NCI-H2171 treated with DMSO at 0.1 percent for 48 hours (cell line): ENCODE results near the gene LAMC2.
"Not testable (repeated sequence)": the region's sequence is repeated elsewhere in the genome, so short reads cannot be mapped to it uniquely, and the experiment has no call there.

Source experiments
- DNase-seq: peaks from one replicate; lab custom pipeline; 2025; lab: John Stamatoyannopoulos, UW

Gene LAMC2

DNA sequence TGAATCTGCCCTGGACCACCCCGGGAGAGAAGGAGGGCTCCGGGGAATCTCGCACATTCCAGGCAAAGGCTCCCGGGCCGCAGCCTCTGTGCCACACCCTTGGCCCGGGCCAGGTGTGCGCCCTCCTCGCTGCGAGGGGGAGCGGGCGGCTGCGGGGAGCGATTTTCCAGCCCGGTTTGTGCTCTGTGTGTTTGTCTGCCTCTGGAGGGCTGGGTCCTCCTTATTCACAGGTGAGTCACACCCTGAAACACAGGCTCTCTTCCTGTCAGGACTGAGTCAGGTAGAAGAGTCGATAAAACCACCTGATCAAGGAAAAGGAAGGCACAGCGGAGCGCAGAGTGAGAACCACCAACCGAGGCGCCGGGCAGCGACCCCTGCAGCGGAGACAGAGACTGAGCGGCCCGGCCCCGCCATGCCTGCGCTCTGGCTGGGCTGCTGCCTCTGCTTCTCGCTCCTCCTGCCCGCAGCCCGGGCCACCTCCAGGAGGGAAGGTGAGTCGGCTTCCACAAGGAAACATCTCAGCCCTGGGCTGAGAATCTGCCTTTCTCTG, at the start of gene LAMC2:
TSS of gene LAMC2 (plus strand) at position 324 of the 550 bp plus-strand sequence. CDS start at position 413, 89 bp downstream.
- peak; percentile 63 for DNase-seq

- no peak for DNase-seq
Measured at GRCh38 chr1:183137782-183138181, 48.3 kb upstream of the LAMC2 start.

DNA sequence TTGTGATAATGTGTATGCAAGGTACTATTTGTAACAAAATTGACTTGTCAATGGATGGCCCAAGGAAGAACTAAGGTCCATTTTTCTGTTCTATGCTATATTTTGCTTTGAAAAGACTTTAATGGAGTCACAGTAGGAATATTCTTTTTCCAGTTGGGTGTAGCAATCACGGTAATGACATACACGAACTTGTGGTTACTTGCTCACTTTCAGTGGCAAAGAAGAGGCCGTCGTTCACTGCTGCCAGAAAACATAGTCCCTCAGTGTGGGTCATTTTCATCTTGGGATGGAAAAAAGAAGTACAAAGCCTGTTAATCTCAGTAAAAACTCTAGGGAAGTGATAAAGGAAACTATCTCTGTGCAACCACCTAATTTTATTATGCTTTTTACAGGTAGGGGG, 47.8 kb upstream of the LAMC2 start:
- DNase-seq: no peak

GRCh38 chr1:183139281-183139942, 46.7 kb upstream of the LAMC2 start:
- no peak for DNase-seq

DNA sequence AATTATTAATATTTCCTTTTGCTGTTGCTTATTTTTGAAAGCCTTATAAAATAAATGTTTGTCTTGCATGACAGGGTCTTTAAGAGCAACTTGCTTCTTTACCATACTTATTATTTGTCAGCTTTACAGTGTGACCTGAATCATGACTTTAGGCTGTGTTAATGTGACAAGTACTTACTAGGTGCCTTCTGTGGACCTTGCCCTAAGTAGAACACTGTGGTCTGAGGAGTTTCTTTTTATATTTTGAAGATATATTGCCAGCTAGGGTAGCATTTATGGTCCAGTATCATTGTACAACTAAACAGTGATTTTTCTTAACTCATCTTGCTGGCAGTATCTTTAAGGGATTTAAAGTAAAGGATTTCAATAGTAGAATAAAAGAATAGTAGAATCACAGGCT, 45.4 kb upstream of the LAMC2 start:
- no peak for DNase-seq

- DNase-seq: no peak
Measured at GRCh38 chr1:183142171-183142570, 43.9 kb upstream of the LAMC2 start.

- DNase-seq: no peak
Measured at GRCh38 chr1:183143576-183144315, 42.3 kb upstream of the LAMC2 start.

DNA sequence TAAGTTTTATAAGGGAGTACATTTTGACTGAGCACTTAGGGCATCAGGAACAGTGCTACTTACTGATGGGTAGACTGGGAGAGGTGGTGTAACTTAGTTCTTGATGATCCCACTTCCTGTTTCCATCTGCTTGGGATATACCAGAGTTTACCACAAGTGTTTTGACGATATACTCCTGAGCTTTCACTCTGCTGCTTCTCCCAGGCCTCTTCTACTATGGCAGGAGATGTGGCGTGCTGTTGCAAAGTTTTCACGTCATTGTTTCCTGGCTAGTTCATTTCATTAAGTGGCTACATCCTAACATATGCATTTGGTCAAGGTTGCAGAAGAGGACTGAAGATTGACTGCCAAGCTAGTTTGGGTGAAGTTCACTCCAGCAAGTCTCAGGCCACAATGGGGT, 41.3 kb upstream of the LAMC2 start:
- no peak for DNase-seq

GRCh38 chr1:183147735-183148134, 38.3 kb upstream of the LAMC2 start:
- DNase-seq: no peak

DNA sequence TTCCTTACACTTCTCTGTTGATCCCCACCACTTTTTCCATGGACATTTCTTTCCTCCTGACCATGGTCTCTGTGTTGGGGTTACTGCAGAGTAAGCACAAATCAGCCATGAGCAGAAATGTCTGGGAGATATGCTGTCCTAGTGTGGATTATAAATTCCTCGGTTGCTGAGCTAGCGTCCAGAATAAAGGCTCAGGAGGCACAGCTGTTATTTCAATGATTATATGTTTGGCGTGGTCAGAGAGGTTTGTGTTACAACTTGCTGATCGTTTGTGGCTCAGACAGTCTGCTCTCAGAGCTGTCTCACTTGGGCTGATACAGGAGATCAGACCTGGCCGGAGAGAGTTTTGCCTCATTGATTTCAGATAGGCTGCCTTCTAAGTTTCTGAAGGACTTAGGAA, 37.5 kb upstream of the LAMC2 start:
- no peak for DNase-seq

GRCh38 chr1:183149273-183149672, 36.8 kb upstream of the LAMC2 start:
- DNase-seq: no peak

DNA sequence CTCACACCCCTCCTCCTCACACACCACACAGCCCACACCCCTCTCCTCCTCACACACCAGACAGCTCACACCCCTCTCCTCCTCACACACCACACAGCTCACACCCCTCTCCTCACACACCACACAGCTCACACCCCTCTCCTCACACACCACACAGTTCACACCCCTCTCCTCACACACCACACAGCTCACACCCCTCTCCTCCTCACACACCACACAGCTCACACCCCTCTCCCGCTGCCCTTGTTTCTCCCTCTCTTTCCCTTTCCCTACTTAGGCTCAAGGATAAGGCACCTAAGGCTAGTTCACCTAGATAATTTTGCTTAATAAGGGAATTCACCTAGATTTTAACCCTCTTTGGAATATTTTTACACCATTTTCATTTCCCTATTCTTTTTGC, 36.0 kb upstream of the LAMC2 start:
- not testable (repeated sequence) for DNase-seq

DNA sequence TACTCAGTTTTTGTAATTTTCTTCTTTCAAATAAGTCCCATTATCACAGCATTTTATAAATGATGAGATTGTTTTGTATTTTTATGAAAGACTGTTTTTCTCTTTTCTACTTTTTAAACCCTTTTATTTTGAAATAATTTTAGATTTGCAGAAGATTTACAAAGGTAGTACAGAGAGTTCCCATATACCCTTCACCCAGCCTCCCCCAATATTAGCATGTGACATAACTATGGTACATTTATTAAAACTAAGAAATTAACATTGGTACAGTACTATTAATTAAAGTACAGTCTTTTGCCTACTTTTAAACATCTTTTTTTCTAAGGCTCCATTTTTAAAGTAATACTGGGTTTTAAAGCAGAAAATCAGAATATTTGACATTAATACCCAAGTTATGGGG, 35.6 kb upstream of the LAMC2 start:
- no peak for DNase-seq

DNA sequence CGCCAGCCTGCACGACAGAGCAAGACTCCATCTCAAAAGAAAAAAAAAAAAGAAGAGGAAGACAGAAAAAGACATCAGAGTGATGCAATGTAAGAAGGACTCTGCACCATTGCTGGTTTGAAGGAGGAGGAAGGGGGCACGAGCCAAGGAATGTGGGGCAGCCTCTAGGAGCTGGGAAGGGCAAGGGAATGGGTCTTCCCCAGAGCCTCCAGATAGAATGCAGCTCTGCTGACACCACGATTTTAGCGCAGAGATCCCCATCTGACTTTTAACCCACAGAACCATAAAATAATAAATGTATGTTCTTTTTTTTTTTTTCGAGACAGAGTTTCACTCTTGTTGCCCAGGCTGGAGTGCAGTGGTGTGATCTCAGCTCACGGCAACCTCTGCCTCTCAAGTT, 33.9 kb upstream of the LAMC2 start:
- DNase-seq: no peak

DNA sequence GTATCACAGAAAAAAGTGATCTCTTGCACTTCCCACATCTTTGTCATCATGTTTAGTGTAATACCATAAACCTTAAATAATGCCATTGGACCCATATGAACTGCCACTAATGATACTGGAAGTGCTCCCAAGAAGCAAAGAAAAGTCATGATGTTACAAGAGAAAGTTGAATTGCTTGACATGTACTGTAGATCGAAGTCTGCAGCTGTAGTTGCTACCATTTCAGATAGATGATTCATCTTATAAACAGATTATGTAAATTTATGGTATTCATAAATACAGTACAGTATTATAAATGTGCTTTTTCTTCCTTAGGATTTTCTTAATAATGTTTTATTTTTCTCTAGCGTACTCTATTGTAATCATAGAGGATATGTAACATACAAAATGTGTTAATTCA, 30.1 kb upstream of the LAMC2 start:
- no peak for DNase-seq

DNA sequence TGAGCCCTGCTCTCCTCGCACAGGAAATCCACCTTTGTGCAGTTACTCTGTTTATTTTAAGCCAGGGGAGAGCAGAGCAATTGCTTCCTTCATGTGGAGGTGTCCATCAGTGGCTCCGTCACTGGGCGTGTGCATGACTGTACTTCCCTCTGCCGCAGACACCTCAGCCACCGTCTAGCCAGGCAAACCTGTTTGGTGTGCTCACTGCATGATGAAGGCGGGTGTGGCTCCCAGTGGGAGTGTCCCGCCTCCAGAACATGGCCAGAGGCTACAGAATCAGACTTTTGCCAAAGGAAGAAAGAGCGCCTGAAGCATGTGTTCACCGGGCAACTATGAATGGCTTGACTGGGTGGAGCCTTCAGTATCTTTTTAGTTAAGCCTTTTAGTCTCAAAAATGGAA, 26.1 kb upstream of the LAMC2 start:
- DNase-seq: no peak

- no peak for DNase-seq
Measured at GRCh38 chr1:183161391-183161790, 24.7 kb upstream of the LAMC2 start.

DNA sequence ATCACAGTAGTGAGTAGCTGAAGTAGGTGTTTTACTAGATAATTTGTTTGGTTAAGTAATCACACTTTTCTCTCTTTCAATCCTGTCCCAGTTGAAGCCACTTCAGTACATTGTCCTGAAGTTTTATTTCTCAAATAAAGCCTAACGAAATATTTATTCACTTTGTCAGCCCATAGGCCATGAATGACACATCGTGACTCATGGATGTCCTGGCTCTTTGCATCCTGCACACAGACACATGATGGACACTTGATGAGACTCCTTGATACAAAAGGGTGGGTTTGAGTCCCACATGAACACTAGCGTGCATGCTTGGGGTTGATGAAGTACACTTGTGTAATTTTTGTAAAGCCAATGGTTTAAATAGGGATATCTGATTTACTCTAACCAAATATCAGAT, 22.7 kb upstream of the LAMC2 start:
- DNase-seq: no peak

DNA sequence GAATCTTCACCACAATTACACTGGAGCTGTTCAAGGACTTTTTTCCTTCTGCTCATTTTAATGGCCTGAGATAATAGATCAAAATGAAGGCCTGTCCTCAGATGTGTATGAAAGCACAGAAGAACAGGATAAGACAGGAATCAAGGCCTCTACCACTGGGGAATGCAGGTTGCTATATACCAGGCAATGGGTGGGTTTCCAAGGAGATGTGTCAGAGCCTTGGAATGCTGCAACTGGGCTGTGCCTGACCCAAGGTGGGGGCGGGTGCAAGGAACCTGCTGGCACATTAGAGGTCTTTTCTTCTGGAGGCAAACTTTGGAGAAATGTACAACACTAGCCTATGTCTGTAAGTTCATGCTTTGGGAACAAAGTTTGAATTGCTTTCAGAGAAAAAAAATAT, 21.7 kb upstream of the LAMC2 start:
- DNase-seq: no peak

- DNase-seq: no peak
Measured at GRCh38 chr1:183164963-183165362, 21.1 kb upstream of the LAMC2 start.

DNA sequence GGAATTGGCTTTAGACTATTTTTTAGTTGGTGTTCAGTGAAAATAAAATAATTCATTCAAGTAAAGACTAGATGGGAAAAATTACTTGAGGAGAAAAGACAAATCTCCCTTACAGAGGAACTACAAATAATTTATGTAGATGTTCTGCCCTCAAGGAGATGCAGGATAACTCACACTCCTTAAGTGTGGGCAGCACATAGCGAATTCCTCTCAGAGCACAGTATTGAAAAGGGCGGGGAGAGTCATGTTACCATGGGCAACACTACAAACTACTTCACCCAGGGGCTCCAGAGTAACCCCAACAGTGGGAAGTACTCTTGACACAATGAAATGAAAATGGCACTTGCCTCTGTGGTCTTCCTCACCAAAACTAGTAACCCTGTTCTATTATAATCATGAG, 20.6 kb upstream of the LAMC2 start:
- DNase-seq: no peak

- DNase-seq: no peak
Measured at GRCh38 chr1:183166454-183166853, 19.6 kb upstream of the LAMC2 start.

DNA sequence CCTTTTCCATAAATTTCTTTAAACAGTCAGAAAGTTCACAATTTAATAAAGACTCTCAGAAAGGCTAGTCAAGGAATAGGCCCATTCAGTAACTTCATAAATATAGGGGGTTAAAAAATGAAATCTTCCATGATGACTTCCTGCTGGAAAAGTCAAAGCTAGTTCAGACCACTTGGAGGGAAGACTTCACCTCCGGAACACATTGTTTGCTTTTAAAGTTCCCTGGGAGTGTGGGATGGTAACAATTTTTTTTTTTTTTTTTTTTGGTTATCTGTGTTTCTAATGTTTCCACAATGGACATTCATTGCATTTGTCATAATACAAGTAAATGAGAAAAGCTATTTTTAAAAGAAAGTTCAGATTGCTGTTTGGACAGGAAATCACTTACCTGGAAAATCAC, 18.4 kb upstream of the LAMC2 start:
- no peak for DNase-seq

DNA sequence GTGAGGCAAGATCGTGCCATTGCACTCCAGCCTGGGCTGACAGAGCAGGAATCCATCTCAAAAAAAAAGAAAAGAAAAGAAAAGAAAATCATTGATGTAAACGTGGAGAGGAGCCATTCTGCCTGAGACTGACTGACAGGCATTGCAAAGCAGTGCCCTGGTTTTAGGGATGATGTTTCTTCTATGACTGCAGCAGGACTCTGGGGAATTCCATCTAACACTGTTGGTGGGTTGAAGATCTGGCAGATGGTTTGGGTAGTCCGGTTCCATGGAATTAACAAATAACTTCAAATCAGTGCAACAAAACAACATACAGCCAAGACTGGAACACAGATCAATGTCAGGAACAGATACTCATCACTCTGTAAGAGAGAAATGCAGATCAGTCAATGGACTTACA, 17.8 kb upstream of the LAMC2 start:
- DNase-seq: peak; percentile 57
